NOMO-1 (cell line): ENCODE data around the gene SLC23A2.
"Not testable (repeated sequence)": the region's sequence is repeated elsewhere in the genome, so short reads cannot be mapped to it uniquely, and the experiment has no call there.

Experiments used
- DNase-seq, 2 experiments: peaks; one replicate each; lab custom pipeline; 2025; ENCODE audit not compliant: unreplicated experiment in 2 of 2; lab: John Stamatoyannopoulos, UW

The SLC23A2 gene

DNA sequence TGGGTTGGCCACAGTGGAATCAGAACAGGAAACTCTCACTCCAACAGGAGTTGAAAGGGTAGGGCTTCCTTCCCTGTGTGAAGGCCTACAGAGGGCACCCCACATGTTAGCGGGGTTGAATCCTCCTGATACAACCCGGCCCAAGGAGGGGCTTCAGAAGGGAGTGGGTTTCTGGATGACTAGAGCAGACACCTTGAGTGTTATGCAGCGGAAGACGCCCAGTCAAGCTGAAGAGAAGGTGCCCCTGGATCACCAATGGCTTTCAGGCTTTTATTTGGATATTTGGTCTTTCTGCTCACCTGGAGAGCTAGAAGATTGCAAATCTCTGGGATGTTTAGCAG, 146.8 kb downstream of the SLC23A2 start:
- no peak for DNase-seq

DNA sequence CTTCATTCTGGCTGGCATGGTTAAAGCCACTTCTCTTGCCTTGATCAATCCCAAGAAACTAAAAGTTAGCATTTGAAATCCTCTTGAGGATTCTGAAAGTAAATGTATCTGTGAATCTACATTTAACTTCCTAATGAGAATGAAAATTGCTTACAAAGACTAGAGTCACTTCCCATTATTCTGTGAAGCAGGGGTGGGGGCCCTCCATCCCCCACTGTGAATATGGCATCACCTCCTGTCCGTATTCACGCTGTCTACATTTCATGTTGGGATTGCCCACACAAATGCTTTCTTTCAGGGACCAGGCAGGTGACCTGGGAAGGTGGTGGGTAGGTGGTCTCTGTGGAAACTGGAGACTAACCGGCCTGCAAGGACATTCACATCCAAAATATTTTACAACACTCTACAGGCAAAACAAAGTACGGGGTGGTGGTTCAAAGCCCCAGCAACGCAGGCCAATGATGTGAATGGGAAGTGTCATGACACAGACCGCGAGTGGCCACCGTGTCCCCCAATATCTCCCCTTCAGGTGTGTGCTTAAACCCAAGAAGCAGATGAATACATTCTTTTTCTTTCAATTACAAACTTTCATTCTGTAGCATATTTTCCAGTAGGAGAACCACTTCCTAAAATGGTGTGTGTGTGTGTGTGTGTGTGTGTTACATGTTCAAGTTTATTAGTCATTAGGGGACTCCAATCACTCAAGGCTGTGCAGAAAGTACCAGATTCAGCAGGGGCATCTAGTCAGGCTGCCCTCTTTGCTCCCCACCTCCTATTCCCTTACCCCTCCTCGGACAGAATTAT, 147.4 kb downstream of the SLC23A2 start:
- DNase-seq: no peak

DNA sequence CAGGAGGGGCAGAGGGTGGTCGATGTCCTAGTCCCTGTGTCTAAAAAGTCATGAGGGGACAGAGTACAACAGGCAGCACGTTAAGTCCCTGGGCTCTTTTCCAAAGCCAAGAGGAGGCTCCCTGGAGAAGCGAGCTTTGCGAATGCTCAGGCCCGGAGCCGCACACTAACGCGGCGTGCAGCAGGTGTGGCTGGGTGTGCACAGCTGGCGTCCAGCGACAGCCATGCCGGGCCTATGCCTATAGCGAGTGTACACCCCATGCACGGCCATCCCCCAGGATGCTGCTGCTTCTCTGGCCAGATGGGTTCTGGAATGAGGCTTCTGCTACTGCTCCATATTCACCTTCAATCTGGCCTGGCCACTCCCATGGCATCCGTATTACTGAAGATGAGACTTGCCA, 148.3 kb downstream of the SLC23A2 start:
- DNase-seq: no peak

DNA sequence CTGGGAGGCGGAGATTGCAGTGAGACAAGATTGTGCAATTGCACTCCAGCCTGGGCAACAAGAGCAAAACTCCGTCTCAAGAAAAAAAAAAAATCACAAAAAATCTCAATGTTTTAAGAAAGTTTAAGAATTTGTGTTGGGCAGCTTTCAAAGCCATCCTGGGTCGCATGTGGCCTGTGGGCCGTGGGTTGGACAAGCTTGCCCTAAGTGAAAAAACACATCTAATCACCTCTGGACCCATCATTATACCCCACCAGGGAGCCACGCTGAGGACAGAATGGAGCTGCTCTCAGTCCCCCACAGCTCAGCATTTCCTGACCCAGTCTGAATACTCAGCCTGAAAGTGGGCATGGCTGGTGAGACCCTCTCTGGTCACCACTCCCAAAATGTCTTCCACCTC, 150.3 kb downstream of the SLC23A2 start:
- no peak for DNase-seq

DNA sequence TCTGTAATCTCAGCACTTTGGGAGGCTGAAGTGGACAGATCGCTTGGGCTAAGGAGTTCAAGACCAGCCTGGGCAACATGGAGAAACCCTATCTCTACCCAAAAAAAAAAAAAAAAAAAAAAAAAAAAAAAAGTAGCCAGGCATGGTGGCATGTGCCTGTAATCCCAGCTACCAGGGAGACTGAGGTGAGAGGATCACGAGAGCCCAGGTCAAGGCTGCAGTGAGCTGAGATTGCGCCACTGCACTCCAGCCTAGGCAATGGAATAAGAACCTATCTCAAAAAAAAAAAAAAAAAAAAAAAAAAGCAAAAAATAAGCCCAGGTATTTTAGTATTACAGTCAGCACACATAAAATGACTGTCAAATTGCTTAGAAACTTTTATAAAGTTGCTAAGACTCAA, 152.5 kb downstream of the SLC23A2 start:
- DNase-seq: not testable (repeated sequence)

DNA sequence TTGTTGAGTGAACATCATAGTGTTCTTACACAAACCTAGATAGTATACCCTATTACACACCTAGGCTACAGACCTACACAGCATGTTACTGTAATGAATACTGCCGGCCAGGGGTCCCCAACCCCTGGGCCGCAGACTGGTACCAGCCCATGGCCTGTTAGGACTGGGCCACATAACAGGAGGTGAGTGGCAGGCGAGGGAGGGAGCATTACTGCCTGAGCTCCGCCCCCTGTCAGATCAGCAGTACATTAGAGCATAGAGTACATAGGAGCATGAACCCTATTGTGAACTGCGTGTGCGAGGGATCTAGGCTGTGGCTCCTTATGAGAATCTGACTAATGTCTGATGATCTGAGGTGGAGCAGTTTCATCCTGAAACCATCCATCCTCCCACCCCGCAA, 153.3 kb downstream of the SLC23A2 start:
- DNase-seq: no peak

DNA sequence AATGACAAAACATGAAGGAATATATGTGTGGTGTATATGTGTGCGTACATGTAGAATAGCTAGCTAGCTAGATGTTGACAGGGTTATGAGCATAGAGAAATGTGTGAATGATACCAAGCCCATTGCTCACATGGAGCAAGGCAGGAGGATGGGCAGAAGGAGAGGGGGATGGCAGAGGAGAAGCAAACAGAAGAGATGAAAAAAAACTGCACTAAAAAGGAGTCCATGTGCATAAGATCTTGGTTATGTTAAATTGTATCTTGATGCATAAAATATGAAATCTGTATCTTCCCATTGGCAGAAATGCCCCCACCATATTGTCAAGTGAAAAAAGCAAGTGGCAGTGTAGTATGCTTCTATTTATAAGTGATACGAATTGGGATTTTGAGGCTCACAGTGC, 154.5 kb downstream of the SLC23A2 start:
- DNase-seq: no peak

DNA sequence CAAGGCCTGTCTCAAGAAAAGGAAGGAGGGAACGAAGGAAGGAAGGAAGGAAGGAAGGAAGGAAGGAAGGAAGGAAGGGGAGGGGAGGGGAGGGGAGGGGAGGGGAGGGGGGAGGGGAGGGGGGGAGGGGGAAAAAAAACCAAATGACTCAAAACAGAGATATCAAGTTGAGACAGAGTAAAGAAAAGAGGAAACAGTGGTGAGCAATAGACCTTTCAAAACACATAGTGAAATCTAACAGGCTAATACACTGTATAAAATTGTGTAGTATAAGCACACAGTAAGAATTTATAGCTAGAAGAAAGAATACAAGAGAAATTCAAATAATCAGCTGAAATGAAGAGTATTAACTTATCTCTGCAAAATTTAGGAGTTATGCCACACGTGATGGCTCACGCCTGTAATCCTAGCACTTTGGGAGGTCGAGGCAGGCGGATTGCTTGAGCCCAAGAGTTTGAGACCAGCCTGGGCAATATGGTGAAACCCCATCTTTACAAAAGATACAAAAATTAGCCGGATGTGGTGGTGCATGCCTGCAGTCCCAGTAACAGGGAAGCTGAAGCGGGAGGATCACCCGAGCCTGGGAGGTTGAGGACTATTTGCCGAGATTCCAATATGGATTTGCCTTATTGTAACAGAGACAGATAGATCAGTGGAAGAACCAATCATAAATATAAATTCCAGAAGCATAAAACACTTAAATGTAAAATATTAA, 156.4 kb downstream of the SLC23A2 start:
- DNase-seq: peak; percentile 4 to 72

DNA sequence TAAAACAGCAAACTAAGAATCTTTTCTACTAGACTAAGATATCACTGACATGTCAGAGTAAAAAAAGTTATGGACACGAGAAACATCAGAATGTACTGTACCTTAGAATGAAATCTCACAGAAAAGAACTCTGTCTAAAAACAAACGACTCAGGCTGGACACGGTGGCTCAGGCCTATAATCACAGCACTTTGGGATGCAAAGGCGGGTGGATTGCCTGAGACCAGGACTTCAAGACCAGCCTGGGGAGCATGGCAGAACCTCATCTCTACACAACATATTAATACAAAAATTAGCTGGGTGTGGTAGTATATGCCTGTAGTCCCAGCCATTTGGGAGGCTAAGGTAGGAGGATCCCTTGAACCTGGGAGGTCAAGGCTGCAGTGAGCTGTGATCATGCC, 157.0 kb downstream of the SLC23A2 start:
- no peak for DNase-seq

DNA sequence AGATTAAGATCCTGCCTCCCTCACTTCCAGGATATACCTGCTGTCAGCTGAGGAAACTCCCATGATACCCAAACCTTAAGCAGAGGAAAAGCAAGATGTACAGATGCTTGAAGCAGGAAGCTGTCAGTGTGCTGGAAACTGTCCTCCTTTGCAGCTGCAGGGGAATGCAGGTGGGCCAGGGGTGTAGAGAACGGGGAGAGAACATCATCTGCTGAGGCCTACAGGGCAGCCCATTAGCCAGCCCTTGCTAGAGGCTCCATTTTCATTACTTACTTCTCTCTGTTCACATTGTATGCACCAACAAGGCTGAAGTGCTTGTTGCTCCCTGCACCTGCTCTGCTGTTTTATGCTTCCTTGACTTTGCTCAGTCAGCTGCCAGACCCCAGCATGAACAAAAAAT, 160.5 kb downstream of the SLC23A2 start:
- no peak for DNase-seq

DNA sequence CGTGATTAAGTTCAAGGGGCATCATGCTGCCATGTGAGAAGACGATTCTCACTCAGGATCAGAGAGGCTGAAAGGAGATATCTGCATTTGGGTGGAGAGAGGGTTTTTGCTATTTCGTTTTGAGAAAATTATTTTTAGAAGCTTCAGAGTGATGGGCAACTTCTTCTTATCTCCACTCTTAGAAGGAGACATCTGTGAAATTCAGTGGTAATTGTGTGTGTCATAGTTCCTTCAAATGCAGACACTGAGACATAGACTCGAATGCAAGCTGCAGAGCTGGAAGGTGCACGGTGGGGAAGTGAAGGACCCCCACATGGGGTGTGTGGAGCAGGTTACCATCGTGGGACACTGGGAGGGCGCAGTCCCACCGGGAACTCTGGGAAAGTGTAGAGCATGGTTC, 162.8 kb downstream of the SLC23A2 start:
- no peak for DNase-seq

DNA sequence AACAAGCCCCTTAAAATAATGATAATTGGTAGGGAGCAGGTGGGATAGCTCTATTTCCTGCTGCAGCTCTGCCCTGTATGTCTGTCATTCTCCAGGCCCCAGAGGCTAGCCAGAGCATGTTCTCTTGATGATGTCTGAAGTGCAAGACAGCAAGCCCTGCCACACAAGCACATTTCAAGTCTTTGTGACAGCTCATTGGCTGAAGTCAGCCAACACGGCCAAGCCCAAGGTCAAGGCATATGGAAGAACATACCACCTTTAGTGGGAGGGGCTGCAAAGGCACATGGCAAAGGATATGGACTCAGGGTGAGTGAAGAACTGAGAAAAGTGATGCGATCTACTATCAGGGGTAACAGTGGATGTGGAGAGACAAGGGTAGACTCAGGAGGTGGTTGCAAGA, 163.6 kb downstream of the SLC23A2 start:
- no peak for DNase-seq

DNA sequence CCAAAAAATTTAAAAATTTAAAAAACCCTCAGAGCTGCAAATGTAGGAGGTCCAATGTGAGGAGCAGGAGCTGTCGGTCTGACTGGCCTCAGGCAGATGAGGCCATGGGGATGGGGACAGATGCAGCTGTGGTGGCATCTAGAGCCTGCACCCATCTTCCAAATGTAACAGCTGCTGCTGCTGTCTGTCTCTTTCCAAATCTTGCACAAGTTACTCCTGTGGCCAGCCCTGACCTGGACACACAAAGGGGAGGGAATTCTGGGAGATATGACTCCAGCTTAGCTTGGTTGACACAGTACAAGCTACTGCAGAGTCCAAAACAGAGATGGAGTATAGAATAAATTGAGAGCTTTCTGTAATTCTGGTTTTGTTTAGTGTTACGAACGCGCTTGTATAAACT, 164.4 kb downstream of the SLC23A2 start:
- no peak for DNase-seq

DNA sequence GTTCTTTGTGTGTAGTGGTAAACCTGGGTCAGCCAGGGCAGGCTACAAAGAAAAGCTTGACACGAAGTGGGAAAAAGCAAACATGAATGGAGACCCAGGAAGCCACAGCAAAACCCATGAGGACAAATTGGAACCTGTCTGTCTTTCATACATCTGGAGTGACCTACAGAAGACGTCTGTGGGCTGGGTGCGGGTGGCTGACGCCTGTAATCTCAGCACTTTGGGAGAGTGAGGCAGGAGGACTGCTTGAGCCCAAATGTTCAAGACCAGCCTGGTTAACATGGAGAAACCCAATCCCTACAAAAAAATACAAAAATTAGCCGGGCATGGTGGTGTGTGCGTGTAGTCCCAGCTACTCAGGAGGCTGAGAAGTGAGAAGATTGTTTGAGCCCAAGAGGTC, 164.8 kb downstream of the SLC23A2 start:
- no peak for DNase-seq

DNA sequence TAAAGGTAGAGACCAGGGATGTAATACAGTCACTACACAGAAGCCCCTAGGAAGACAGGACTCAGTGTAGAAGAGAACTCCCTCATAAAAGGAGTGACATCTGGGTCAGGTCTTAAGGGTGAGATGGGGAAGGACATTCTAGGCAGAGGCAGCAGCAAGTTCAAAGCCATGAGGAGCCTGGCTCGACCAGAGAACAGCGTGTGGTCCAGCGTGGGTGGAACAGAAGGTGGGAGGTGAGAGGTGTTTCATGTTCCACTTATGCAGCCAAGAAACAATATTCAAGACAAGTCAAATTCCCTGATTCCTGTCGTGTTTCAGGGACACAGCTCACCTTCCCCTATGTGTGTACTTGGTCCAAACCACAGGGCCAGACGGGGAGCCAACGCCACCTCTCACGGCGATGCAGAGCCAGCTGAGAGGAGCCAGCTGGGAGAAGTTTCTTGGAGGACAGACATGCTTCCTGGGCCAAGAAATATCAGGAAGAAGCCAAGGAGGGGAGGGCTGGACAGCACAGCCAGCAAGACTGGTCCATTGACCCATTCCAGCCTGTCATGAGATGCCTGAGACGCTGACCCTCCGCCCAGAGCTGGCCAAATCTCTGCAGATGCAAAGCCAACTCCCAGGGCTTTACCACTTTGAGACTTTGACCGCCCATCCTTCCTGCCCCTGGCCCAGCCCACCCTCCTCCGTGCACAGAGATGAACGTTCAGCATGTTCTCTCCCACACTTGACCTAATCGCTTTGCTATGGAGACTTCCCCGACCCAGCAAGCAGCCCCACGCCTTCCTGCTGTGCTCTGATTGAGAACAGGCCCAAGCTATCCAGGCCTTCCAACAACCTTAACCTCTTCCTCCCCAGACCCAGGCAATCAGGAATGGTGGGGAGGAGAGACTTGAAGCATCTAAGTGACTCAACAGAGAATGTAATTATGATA, 165.8 kb downstream of the SLC23A2 start:
- no peak for DNase-seq

DNA sequence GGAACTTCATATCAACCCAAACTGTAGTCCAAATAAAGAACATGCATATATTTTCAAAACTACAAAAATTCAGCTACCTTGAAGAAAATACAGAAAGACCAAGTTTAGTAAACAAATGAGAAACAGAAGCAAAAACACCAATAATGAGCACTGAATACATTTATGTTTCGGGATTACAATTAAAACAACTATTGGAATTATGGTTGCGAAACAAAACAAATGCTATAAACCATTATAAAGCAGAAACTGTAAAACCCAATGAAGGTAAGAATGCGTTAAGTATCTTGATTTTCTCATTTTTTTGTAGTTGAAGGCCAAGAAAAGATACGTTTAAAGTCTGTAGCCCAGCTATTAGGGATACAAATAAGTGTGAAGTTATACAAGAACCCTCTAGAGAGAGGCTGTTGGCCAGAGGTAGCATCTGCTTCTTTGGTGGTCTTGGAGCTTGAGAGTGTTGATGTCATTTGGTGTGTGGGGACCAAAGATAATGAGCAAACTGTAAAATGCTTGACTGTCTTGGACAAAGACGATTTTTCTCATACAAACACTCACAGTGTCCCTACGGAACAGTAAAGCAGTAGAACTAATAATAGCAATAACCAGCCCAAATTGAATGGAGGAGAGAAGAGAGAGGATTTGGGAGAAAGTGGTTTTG, 168.1 kb downstream of the SLC23A2 start:
- DNase-seq: no peak

DNA sequence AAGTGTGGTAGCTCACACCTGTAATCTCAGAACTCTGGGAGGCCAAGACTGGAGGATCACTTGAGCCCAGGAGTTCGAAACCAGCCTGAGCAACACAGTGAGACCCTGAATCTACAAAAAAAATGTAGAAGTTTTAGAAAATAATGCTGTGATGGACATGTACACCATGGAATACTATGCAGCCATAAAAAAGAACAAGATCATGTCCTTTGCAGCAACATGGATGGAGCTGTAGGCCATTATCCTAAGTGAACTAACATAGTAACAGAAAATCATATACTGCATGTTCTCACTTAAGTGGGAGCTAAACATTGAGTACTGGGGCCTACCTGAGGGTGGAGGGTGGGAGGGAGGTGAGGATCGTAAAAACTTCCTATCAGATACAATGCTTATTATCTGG, 168.8 kb downstream of the SLC23A2 start:
- DNase-seq: no peak

DNA sequence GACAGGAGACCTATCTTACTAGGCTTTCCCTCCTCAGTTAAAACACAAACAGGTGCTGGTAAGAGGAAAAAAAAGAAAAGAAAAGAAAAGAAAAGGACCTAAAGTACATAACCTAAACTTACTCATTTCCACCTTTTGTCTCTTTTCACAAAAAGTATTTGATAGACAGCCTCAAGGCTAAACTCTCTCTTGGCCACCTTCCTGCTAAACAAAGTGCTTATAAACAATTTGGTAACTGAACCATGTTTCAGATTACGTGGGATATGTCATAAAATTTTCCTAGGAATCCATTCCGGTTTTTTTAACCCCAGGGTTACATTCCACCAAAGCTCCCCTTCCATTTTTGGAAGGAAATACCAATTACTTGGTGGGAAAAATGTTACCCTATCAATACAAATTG, 170.6 kb downstream of the SLC23A2 start:
- no peak for DNase-seq

DNA sequence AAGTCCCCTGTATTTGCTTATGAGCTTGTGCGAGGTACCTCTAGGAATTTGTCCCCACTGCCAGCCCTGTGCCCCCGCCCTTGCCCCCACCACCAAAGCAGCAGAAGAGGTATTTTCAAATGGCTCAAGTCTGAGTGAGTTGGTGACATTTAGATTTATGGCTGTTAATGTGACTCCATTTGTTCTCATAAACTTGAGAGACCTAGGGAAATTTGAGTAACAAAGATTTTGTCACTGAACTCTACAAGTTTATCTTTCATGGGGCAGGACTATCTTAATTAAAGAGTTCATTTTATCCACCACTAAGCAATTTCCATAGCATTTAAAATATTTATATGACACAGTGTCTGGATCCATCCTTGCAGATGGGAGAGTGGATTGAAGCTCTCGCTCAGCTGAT, 171.1 kb downstream of the SLC23A2 start:
- no peak for DNase-seq

DNA sequence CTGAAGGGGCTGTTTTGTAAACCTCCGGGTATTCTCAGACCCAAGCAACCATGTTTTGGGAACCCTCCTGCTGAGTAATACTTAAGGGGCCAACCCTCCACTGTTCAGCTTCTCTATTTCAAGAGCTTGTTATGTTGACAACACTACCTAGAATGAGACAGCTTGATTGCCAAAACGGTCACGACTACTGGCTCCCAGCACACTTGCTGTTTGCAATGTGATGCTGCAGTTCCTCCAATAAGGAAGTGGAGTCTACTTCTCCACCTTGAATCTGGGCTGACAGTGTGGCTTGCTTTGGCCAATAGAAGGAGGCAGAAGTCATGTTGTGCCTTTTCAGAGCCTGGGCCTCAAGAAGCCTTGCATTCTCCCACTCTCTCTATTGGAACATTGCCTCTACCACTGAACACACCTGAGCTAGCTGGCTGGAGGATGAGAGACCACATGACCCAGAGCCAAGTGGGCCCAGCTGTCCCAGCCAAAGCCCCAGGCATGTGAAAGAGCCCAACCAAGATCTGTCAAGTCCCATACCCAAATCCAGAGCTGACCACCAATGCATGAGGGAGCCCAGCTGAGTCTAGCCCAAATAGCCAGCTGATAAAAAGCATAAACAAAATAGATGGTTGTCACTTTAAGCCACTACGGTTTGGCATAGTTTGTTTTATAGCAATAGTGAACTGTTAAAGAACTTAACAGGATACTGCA, 171.6 kb downstream of the SLC23A2 start:
- peak; percentile 84 to 99 for DNase-seq
